ENCODE data around the gene SMU1.

Gene SMU1

GRCh38 chr9:33106372-33106771, 29.9 kb upstream of the SMU1 start:
- H3K4me3 ChIP-seq (ENCODE audit: low read depth, low read length), result no peak overlapping the region
- TF ChIP-seq, protein P1, sequence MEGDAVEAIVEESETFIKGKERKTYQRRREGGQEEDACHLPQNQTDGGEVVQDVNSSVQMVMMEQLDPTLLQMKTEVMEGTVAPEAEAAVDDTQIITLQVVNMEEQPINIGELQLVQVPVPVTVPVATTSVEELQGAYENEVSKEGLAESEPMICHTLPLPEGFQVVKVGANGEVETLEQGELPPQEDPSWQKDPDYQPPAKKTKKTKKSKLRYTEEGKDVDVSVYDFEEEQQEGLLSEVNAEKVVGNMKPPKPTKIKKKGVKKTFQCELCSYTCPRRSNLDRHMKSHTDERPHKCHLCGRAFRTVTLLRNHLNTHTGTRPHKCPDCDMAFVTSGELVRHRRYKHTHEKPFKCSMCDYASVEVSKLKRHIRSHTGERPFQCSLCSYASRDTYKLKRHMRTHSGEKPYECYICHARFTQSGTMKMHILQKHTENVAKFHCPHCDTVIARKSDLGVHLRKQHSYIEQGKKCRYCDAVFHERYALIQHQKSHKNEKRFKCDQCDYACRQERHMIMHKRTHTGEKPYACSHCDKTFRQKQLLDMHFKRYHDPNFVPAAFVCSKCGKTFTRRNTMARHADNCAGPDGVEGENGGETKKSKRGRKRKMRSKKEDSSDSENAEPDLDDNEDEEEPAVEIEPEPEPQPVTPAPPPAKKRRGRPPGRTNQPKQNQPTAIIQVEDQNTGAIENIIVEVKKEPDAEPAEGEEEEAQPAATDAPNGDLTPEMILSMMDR (IDR thresholded peaks at IDR 0.05; ENCODE audit: low read depth, low read length, missing control alignments), result no peak
- no peak for DNase-seq (ENCODE audit: low read depth)

DNA sequence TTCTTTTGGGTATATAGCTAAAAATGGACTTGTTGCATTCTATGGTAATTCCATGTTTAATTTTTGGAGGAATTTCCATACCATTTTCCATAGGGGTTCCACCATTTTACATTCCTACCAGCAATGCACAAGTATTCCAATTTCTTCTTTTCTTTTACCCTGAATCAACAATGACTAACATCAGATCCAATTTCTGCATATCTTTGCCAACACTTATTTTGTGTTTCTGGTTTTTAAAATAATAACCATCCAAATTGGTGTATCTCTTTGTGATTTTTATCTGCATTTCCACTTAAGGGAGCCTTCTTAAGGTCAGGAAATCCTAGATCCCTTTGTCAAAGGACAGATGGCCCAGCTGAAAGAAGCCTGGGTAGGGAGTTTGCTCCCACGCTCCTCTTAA, 29.5 kb upstream of the SMU1 start:
- TF ChIP-seq, protein P1 (IDR thresholded peaks at IDR 0.05; ENCODE audit: low read depth, low read length, missing control alignments), result no peak
- H3K4me3 ChIP-seq (ENCODE audit: low read depth, low read length), result no peak overlapping the region
- DNase-seq (ENCODE audit: low read depth), result no peak

- TF ChIP-seq, protein P1 (IDR thresholded peaks at IDR 0.05; ENCODE audit: low read depth, low read length, missing control alignments), result no peak
- H3K4me3 ChIP-seq (ENCODE audit: low read depth, low read length), result no peak overlapping the region
- no peak for DNase-seq (ENCODE audit: low read depth)
Measured at GRCh38 chr9:33105504-33105903, 29.0 kb upstream of the SMU1 start.

DNA sequence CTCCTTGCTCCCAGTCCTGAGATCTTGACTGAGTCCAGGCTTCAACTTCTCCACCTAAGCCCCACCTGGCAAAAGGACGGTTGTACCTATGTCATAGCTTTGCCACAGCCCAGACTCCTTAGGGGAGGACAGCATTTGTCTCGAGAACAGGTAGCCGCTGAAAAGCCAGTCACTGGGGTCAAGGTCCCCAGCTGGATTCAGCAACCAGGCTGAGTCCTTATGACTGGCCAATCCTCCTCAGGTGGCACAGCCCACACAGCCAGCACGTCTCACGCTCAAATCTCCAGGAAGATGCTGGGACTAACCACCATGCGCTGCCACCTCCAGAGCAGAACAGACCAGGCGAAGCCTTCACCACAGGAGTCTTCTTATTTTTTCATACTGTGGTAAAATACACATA, 27.9 kb upstream of the SMU1 start:
- no peak overlapping the region for H3K4me3 ChIP-seq (ENCODE audit: low read depth, low read length)
- DNase-seq (ENCODE audit: low read depth), result no peak
- TF ChIP-seq, protein P1 (IDR thresholded peaks at IDR 0.05; ENCODE audit: low read depth, low read length, missing control alignments), result no peak

DNA sequence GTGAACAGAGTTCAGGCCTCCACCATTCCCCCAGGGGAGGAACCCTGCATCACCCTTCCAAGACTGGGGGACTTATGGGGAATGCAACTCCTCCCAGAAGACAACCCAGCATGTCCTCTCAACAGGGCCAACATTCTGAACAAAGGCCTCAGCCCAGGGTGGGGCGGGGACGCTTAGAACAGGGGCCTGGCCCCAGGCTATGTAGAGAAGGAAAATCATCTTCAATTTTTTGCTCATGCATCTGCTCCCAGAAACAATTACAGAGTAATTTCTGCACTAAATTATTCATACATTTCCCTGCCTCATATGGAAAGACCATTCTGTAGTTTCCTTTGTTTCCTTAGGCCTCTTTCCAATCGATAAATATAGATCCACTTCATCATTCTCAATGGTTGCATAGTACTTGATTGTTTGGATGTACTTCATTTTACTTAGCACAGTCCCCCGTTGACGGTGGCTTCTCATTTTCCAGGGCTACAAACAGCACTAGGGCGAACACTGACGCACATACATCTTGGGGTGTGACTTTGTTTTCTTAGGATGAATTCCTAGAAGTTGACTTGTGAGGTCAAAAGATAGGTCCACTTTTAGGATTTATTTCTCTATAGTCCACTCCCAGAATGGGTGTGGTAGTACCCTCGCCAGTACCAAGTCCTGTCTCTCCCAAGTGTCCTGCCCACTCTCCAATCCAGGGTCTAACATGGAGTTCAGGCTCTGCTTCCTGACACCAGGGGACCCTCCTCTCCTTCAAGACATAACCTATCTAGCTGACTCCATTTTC, 27.2 kb upstream of the SMU1 start:
- TF ChIP-seq, protein P1 (IDR thresholded peaks at IDR 0.05; ENCODE audit: low read depth, low read length, missing control alignments), result no peak
- H3K4me3 ChIP-seq (ENCODE audit: low read depth, low read length), result no peak overlapping the region
- DNase-seq (ENCODE audit: low read depth), result no peak

DNA sequence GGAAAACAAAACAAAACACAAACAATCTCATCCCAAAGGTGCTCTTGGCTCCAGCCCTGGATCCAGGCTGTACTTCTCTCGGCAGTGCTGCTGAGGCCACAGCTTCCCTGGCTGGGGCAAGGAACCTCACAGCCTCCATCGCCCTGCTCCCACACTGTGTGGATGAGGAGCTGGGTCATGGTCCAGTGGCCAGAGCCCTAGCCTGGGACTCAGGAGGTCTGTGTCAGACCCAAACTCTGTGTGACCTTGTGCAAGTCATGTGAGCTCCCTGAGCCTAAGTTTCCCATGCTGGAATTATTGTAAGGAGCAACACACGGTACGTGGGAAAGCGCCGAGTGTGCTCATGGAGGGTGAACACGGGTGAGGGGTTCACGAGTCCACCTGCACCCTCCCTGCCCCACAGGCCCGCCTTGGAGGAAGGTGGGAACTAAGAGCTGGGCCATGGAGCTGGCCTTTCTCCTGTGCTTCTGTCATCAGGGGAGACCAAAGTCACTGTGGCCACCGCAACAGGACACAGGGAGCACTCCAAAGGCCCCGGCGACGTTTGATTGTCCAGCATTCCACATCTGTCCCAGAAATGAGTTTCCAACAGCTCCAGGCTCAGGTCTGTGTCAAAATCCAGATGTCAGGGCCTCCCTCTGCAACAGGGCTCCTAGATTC, 26.2 kb upstream of the SMU1 start:
- DNase-seq (ENCODE audit: low read depth), result no peak
- TF ChIP-seq, protein P1 (IDR thresholded peaks at IDR 0.05; ENCODE audit: low read depth, low read length, missing control alignments), result no peak
- no peak overlapping the region for H3K4me3 ChIP-seq (ENCODE audit: low read depth, low read length)

Data from GM12864 (cell line).